ENCODE results near the gene SLC12A4.
"Not testable (repeated sequence)": the region's sequence is repeated elsewhere in the genome, so short reads cannot be mapped to it uniquely, and the experiment has no call there.

Gene SLC12A4

GRCh38 chr16:67986949-67987348 lies 18.5 kb upstream of the SLC12A4 start:
- H3K27me3 ChIP-seq = no peaks in the 10 kb centered on the region
- peaks cover 41% of the 10 kb centered on the region for H3K4me1 ChIP-seq
- H3K9ac ChIP-seq = no peak overlapping the region
- H3K9me3 ChIP-seq = no peaks in the 10 kb centered on the region
- no peak for TF ChIP-seq Cebpa-rat (IDR thresholded peaks at IDR 0.05)
- no peak overlapping the region for H3K27ac ChIP-seq
- no peak overlapping the region for H3K4me2 ChIP-seq
- H3K36me3 ChIP-seq = no peaks in the 10 kb centered on the region
- H4K20me1 ChIP-seq = no peaks in the 10 kb centered on the region
- H3K4me3 ChIP-seq = no peak overlapping the region

GRCh38 chr16:67982011-67982696 lies 13.7 kb upstream of the SLC12A4 start:
- Histone ChIP-seq H3K27ac (no peak overlapping the region), H3K36me3 (no peaks in the 10 kb centered on the region), H4K20me1 (no peaks in the 10 kb centered on the region), H3K4me2 (no peak overlapping the region), H3K9ac (no peak overlapping the region), H3K4me1 (peaks cover 37% of the 10 kb centered on the region), H3K4me3 (no peak overlapping the region), H3K9me3 (no peaks in the 10 kb centered on the region), H3K27me3 (no peaks in the 10 kb centered on the region)
- no peak for TF ChIP-seq Cebpa-rat (IDR thresholded peaks at IDR 0.05)

DNA sequence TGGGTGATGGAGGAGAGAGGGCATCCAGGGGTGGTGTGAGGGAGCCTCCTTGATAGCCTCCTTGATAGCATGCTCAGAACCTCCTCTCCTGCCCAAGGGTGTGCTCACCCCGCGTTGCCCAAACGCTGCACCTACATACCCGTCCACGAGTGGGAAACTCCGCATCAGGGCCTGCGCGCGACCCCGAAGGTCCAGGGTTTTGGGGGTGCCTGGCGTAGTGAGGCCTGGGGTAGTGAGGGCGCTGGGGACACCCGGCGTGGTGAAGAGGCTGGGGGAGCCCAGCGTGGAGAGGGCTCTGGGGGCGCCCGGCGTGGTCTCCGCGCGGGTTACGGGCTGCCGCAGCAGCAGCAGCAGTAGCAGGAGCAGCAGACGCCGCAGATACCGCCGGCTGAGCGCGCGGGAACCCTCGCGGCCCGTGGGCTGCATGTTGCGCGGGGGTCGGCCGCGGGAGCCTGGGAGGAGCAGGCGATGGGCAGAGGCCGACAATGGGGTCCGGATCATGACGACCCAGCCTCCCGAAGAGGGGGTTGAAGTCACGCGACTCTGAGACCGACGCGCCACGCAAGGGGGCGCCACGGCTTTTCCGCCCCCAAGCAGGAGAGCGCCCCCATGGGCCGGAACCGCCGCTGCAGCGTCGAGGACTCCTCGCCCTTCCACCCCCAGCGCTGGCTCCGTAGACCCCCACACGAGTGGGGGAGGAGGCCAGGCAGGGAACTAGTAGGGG lies 11.7 kb upstream of the SLC12A4 start, which contains the start of gene DPEP3:
Gene DPEP3, minus strand, starts transcription at position 545 of the 724 bp plus-strand sequence. Its CDS starts 119 bp downstream, at position 426.
- Histone ChIP-seq H3K9me3 (no peaks in the 10 kb centered on the region), H3K4me2 (no peak within 1 kb of the TSS), H3K4me3 (no peak within 1 kb of the TSS), H4K20me1 (no peaks in the 10 kb centered on the region), H3K4me1 (peaks cover 26% of the 10 kb centered on the region), H3K36me3 (no peaks in the 10 kb centered on the region), H3K27ac (no peak within 1 kb of the TSS), H3K9ac (no peak within 1 kb of the TSS), H3K27me3 (no peaks in the 10 kb centered on the region)
- TF ChIP-seq Cebpa-rat (IDR thresholded peaks at IDR 0.05) = no peak

GRCh38 chr16:67977469-67978227 lies 9.2 kb upstream of the SLC12A4 start:
- Histone ChIP-seq H3K9me3 (no peaks in the 10 kb centered on the region), H3K36me3 (no peaks in the 10 kb centered on the region), H3K27ac (no peak overlapping the region), H3K27me3 (no peaks in the 10 kb centered on the region), H3K4me1 (peaks cover 8% of the 10 kb centered on the region; the same call in 1 of the 2 replicates), H4K20me1 (no peaks in the 10 kb centered on the region), H3K9ac (no peak overlapping the region), H3K4me2 (no peak overlapping the region), H3K4me3 (no peak overlapping the region)
- TF ChIP-seq Cebpa-rat (IDR thresholded peaks at IDR 0.05) = no peak

- H3K4me2 ChIP-seq = no peak overlapping the region
- H3K27ac ChIP-seq = no peak overlapping the region
- H3K9ac ChIP-seq = no peak overlapping the region
- no peaks in the 10 kb centered on the region for H3K27me3 ChIP-seq
- TF ChIP-seq Cebpa-rat (IDR thresholded peaks at IDR 0.05) = no peak
- H4K20me1 ChIP-seq = no peaks in the 10 kb centered on the region
- H3K4me3 ChIP-seq = no peak overlapping the region
- H3K9me3 ChIP-seq = no peaks in the 10 kb centered on the region
- H3K4me1 ChIP-seq = peaks cover 8% of the 10 kb centered on the region; the same call in 1 of the 2 replicates
- no peaks in the 10 kb centered on the region for H3K36me3 ChIP-seq
These were observed 8.6 kb upstream of the SLC12A4 start for GRCh38 chr16:67977005-67977404.

GRCh38 chr16:67976205-67976604 lies 7.8 kb upstream of the SLC12A4 start:
- H3K27ac ChIP-seq = no peak overlapping the region
- no peaks in the 10 kb centered on the region for H3K27me3 ChIP-seq
- no peak for TF ChIP-seq Cebpa-rat (IDR thresholded peaks at IDR 0.05)
- H4K20me1 ChIP-seq = no peaks in the 10 kb centered on the region
- no peak overlapping the region for H3K4me2 ChIP-seq
- H3K9me3 ChIP-seq = no peaks in the 10 kb centered on the region
- no peaks in the 10 kb centered on the region for H3K36me3 ChIP-seq
- no peak overlapping the region for H3K9ac ChIP-seq
- H3K4me1 ChIP-seq = peaks cover 8% of the 10 kb centered on the region; the same call in 1 of the 2 replicates
- no peak overlapping the region for H3K4me3 ChIP-seq

DNA sequence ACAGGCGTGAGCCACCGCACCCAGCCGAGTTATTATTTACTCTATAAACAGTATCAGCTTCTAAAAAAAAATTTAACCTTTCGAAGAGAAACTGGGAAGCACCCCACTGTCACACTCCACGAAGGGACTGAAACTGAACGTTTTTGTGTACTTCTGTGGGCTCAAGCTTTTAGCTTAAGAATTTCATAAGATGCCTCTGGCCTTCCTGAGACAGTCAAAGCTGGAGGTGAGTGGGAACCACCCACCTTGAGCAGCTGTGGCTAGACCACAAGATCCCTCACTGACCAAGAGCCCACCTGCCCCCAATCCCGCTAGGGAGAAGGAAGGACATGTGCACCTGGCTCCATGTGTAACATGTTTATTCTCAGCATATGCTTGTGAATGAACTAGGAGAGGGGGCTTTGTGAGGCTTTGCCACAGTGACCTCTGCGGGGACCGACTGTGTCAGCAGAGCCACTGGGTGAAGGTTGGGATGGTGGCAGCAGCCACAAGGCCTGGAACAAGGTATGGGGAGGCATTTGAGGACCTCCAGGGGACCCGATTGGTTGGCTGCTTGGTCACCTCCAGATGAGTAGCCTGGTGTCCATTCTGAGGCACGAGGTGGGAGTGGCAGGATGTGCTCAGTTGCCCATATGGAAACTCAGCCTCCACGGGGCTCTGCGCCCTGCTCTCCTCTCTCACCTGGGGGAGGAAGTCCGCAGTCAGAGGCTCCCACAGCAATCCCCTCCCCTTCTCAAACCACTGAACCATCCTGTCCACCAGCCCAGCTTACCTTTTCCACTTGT lies 7.1 kb upstream of the SLC12A4 start:
- Histone ChIP-seq H3K4me2 (no peak overlapping the region), H3K9me3 (no peaks in the 10 kb centered on the region), H3K27me3 (no peaks in the 10 kb centered on the region), H3K36me3 (no peaks in the 10 kb centered on the region), H3K4me1 (peaks cover 8% of the 10 kb centered on the region; the same call in 1 of the 2 replicates), H4K20me1 (no peaks in the 10 kb centered on the region), H3K4me3 (no peak overlapping the region), H3K27ac (no peak overlapping the region), H3K9ac (no peak overlapping the region)
- no peak for TF ChIP-seq Cebpa-rat (IDR thresholded peaks at IDR 0.05)

GRCh38 chr16:67972285-67972684 lies 3.8 kb upstream of the SLC12A4 start:
- not testable (repeated sequence) for H3K36me3 ChIP-seq, H3K9me3 ChIP-seq, H4K20me1 ChIP-seq, H3K27ac ChIP-seq, H3K4me3 ChIP-seq, H3K4me2 ChIP-seq, H3K9ac ChIP-seq, H3K27me3 ChIP-seq
- H3K4me1 ChIP-seq = peaks cover 22% of the 10 kb centered on the region

- no peak overlapping the region for H3K27ac ChIP-seq
- no peaks in the 10 kb centered on the region for H3K36me3 ChIP-seq
- H3K4me3 ChIP-seq = no peak overlapping the region
- no peak overlapping the region for H3K4me2 ChIP-seq
- no peaks in the 10 kb centered on the region for H3K9me3 ChIP-seq
- no peak overlapping the region for H3K9ac ChIP-seq
- peaks cover 34% of the 10 kb centered on the region for H3K4me1 ChIP-seq
- TF ChIP-seq Cebpa-rat (IDR thresholded peaks at IDR 0.05) = no peak
- no peaks in the 10 kb centered on the region for H3K27me3 ChIP-seq
- peaks cover 16% of the 10 kb centered on the region; the same call in 1 of the 2 replicates for H4K20me1 ChIP-seq
These were observed 2.7 kb upstream of the SLC12A4 start for GRCh38 chr16:67971111-67971510.

All from BLaER1 (cell line).